ENCODE data around the gene LPAR1. TPM values are rescaled to one million over a fixed set of nuclear protein-coding genes. Genes with fewer than 3 reads are reported as not detected.

The LPAR1 gene
- total RNA-seq, 1 experiment from 2014 or later, result 0.21 TPM

GRCh38 chr9:111066468-111066867, 28.2 kb upstream of the LPAR1 start:
- no peaks in the 10 kb centered on the region for H3K27me3 Mint-ChIP-seq (ENCODE audit: insufficient read depth, unreplicated experiment)
- TF ChIP-seq CTCF (IDR thresholded peaks at IDR 0.05; ENCODE audit: unreplicated experiment), result no peak
- intact Hi-C loops (cut with micrococcal nuclease), result no loop called here
- no peaks in the 10 kb centered on the region for H3K4me1 Mint-ChIP-seq (ENCODE audit: insufficient read depth, unreplicated experiment)
- no TSS peak for BruUV-seq (replicated peaks)
- no peak for DNase-seq (ENCODE audit: unreplicated experiment)
- H3K27ac Mint-ChIP-seq (ENCODE audit: low read depth, unreplicated experiment), result no peak overlapping the region
- no peak overlapping the region for H3K4me3 Mint-ChIP-seq (ENCODE audit: unreplicated experiment)
- H3K9me3 Mint-ChIP-seq (ENCODE audit: unreplicated experiment), result no peaks in the 10 kb centered on the region
- no peaks in the 10 kb centered on the region for H3K36me3 Mint-ChIP-seq (ENCODE audit: insufficient read depth, unreplicated experiment)
- ChIA-PET POLR2A (no interaction called here), CTCF (no interaction called here)

- no peak for DNase-seq (ENCODE audit: unreplicated experiment)
- no TSS peak for BruUV-seq (replicated peaks)
- TF ChIP-seq CTCF (IDR thresholded peaks at IDR 0.05; ENCODE audit: unreplicated experiment), result no peak
- POLR2A ChIA-PET, result interaction anchor here (0.6 to 0.7 kb wide), 2 partner anchors 22 to 131 kb away, joined by 3 read pairs; no protein-coding TSS in a partner anchor
- H3K36me3 Mint-ChIP-seq (ENCODE audit: insufficient read depth, unreplicated experiment), result no peaks in the 10 kb centered on the region
- H3K27ac Mint-ChIP-seq (ENCODE audit: low read depth, unreplicated experiment), result no peak overlapping the region
- no peaks in the 10 kb centered on the region for H3K4me1 Mint-ChIP-seq (ENCODE audit: insufficient read depth, unreplicated experiment)
- intact Hi-C loops (cut with micrococcal nuclease), result no loop called here
- no peaks in the 10 kb centered on the region for H3K27me3 Mint-ChIP-seq (ENCODE audit: insufficient read depth, unreplicated experiment)
- CTCF ChIA-PET, result interaction anchor here (0.6 kb wide), 1 partner anchor 233 kb away, joined by 3 read pairs; no protein-coding TSS in a partner anchor
- no peak overlapping the region for H3K4me3 Mint-ChIP-seq (ENCODE audit: unreplicated experiment)
- no peaks in the 10 kb centered on the region for H3K9me3 Mint-ChIP-seq (ENCODE audit: unreplicated experiment)
Observed at GRCh38 chr9:111065414-111065813, 27.1 kb upstream of the LPAR1 start.

GRCh38 chr9:111064160-111064837, 26.0 kb upstream of the LPAR1 start:
- intact Hi-C loops (cut with micrococcal nuclease), result no loop called here
- ChIA-PET POLR2A (interaction anchor here (1.0 kb wide), 1 partner anchor 12 kb away, joined by 3 read pairs; no protein-coding TSS in a partner anchor), CTCF (interaction anchor here (0.6 kb wide), 1 partner anchor 211 kb away, joined by 3 read pairs; no protein-coding TSS in a partner anchor)
- Mint-ChIP-seq H3K9me3 (ENCODE audit: unreplicated experiment) (no peaks in the 10 kb centered on the region), H3K27ac (ENCODE audit: low read depth, unreplicated experiment) (no peak overlapping the region), H3K4me3 (ENCODE audit: unreplicated experiment) (no peak overlapping the region), H3K27me3 (ENCODE audit: insufficient read depth, unreplicated experiment) (no peaks in the 10 kb centered on the region), H3K36me3 (ENCODE audit: insufficient read depth, unreplicated experiment) (no peaks in the 10 kb centered on the region), H3K4me1 (ENCODE audit: insufficient read depth, unreplicated experiment) (no peaks in the 10 kb centered on the region)
- no peak for TF ChIP-seq CTCF (IDR thresholded peaks at IDR 0.05; ENCODE audit: unreplicated experiment)
- DNase-seq (ENCODE audit: unreplicated experiment), result no peak
- no TSS peak for BruUV-seq (replicated peaks)

- CTCF ChIA-PET, result no interaction called here
- Mint-ChIP-seq H3K4me1 (ENCODE audit: insufficient read depth, unreplicated experiment) (no peaks in the 10 kb centered on the region), H3K4me3 (ENCODE audit: unreplicated experiment) (no peak overlapping the region), H3K9me3 (ENCODE audit: unreplicated experiment) (no peaks in the 10 kb centered on the region), H3K36me3 (ENCODE audit: insufficient read depth, unreplicated experiment) (no peaks in the 10 kb centered on the region), H3K27ac (ENCODE audit: low read depth, unreplicated experiment) (no peak overlapping the region), H3K27me3 (ENCODE audit: insufficient read depth, unreplicated experiment) (no peaks in the 10 kb centered on the region)
- no peak for TF ChIP-seq CTCF (IDR thresholded peaks at IDR 0.05; ENCODE audit: unreplicated experiment)
- DNase-seq (ENCODE audit: unreplicated experiment), result no peak
- POLR2A ChIA-PET, result no interaction called here
- no TSS peak for BruUV-seq (replicated peaks)
- intact Hi-C loops (cut with micrococcal nuclease), result no loop called here
Observed at GRCh38 chr9:111063332-111063731, 25.1 kb upstream of the LPAR1 start.
